SK-N-SH (cell line): ENCODE results near the gene AMT.

Experiments
- CTCF ChIP-seq: fragments of 200-600 bp; sonication (generic); IDR thresholded peaks from 2 replicates; pipeline ENCODE4 v1.6.1; 2017; ENCODE audit warnings: antibody characterized with exemption, mild to moderate bottlenecking, moderate library complexity
- ELF1 ChIP-seq: IDR thresholded peaks from 2 replicates; pipeline ENCODE4 v1.4.0; 2012
- EP300 ChIP-seq, 2 experiments: IDR thresholded peaks; 2 replicates each; pipeline versions ENCODE4 v1.4.0 to v1.6.1; 2012; ENCODE audit warnings: borderline replicate concordance in 1 of 2, low read depth in 1 of 2, low read length in 1 of 2
- EZH2phosphoT487 ChIP-seq: fragments of 200-600 bp; sonication (generic); IDR thresholded peaks from 2 replicates; pipeline ENCODE4 v1.6.1; 2017; ENCODE audit warnings: low read depth, mixed run types, mild to moderate bottlenecking, antibody characterized with exemption, moderate library complexity, borderline replicate concordance
- GATA2 ChIP-seq: sonication (generic); formaldehyde crosslinking; IDR thresholded peaks from 2 replicates; pipeline ENCODE4 v1.5.0; 2020; ENCODE audit warnings: mild to moderate bottlenecking, missing genetic modification reagents
- POLR2AphosphoS5 ChIP-seq: IDR thresholded peaks from 2 replicates; pipeline ENCODE4 v1.6.1; 2012; ENCODE audit warnings: low read depth, low read length
- RCOR1 ChIP-seq: fragments of 150-350 bp; IDR thresholded peaks from 2 replicates; pipeline ENCODE4 v1.6.1; 2017; ENCODE audit warnings: antibody characterized with exemption, low read length
- RXRA ChIP-seq: IDR thresholded peaks from 2 replicates; pipeline ENCODE4 v1.4.0; 2012; ENCODE audit warnings: low read depth, mild to moderate bottlenecking, borderline replicate concordance
- USF1 ChIP-seq: IDR thresholded peaks from 2 replicates; pipeline ENCODE4 v1.4.0; 2012; ENCODE audit warnings: low read depth, borderline replicate concordance

- no peak for TF ChIP-seq GATA2 (CRISPR knock-in tag)
- no peak for TF ChIP-seq EP300 (IDR thresholded peaks at IDR 0.05; ENCODE audit: borderline replicate concordance in 1 of 2, low read depth in 1 of 2, low read length in 1 of 2)
- no peak for TF ChIP-seq CTCF
- TF ChIP-seq ELF1 = no peak
- no peak for TF ChIP-seq EZH2phosphoT487
- no peak for TF ChIP-seq POLR2AphosphoS5
- TF ChIP-seq USF1 = no peak
- TF ChIP-seq RXRA = no peak
- TF ChIP-seq RCOR1 = no peak
Measured at GRCh38 chr3:49401766-49402165, 20.5 kb downstream of the AMT start.
